MM.1S (cell line): ENCODE measurements around the gene TCF7L2.

Source experiments
- EZH2phosphoT487 ChIP-seq: fragments of 300-600 bp; sonication (generic); IDR thresholded peaks from 2 replicates; pipeline ENCODE4 v1.6.1; 2018; ENCODE audit warnings: antibody characterized with exemption, low read length
- TF ChIP-seq, protein P1 (sequence below): fragments of 300-600 bp; sonication (generic); IDR thresholded peaks from 2 replicates; pipeline ENCODE4 v1.5.1; 2016; ENCODE audit warnings: antibody characterized with exemption, low read length, mixed read lengths

DNA sequence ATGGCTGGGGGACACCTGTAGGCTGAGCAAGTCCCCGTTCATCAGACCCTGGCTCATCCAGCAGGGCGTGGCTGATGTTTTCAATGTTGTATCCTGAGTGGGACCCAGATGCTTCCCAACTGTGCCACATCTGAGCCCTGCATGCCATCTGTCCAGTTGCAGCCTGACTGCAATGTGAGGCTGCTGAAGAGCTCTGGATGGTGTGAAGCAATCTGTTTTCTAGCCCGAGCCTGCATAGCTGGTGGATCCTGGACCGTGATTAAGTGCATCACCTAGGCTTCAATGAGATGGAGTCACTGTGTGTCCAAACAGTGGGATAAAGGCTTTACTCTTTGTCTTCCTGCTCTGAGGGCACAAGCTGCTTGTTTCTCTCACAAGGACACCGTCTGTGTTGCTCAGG is 99.8 kb downstream of the TCF7L2 start:
- TF ChIP-seq, protein P1, sequence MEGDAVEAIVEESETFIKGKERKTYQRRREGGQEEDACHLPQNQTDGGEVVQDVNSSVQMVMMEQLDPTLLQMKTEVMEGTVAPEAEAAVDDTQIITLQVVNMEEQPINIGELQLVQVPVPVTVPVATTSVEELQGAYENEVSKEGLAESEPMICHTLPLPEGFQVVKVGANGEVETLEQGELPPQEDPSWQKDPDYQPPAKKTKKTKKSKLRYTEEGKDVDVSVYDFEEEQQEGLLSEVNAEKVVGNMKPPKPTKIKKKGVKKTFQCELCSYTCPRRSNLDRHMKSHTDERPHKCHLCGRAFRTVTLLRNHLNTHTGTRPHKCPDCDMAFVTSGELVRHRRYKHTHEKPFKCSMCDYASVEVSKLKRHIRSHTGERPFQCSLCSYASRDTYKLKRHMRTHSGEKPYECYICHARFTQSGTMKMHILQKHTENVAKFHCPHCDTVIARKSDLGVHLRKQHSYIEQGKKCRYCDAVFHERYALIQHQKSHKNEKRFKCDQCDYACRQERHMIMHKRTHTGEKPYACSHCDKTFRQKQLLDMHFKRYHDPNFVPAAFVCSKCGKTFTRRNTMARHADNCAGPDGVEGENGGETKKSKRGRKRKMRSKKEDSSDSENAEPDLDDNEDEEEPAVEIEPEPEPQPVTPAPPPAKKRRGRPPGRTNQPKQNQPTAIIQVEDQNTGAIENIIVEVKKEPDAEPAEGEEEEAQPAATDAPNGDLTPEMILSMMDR: no peak
- no peak for TF ChIP-seq EZH2phosphoT487
